Inflammatory macrophage (primary cell): ENCODE measurements around the gene SZRD1.

Experiments used
- DNase-seq, 2 donors: peaks; one replicate each; pipeline ENCODE4 v3.0.0-alpha.2; 2020 to 2022

Gene SZRD1

DNA sequence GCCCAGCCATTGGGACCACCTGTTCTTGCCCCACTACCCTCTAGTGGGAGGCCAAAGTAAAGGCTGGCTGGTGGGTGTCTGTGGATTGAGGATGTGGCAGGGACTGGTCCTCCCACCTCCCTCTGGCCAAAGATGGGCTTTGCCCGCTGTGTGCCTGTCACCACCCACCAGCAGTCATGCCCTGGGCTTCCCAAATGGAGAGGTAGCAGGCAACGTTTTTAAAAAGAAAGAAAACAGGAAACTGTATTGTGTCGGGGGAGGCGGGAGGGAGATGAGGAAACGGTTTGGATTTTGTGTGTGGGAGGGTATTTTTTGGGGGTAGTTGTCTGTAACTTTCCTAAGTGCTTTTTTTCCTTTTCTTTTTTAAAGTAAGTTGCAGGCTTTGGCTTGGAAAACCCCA, 30.1 kb downstream of the SZRD1 start:
- peak; percentile 58 to 74 for DNase-seq

GRCh38 chr1:16398371-16398953, 31.4 kb downstream of the SZRD1 start:
- no peak for DNase-seq

GRCh38 chr1:16402742-16403141, 35.7 kb downstream of the SZRD1 start:
- DNase-seq: no peak

DNA sequence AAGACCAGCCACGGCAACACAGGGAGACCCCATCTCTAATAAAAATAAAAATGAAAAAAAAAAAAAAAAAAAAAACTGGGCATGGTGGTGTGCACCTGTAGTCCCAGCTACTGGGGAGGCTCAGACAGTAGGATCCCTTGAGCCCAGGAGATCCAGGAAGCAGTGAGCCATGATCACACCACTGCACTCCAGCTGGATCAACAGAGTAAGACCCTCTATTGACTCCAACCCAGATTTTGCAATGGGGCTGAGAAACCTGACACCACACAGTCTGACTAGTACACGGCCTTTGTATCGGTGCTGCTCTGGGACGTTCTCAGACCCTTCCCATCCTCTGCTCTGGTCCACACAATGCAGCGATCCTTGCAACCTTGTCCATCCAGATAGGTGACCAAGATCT, 38.4 kb downstream of the SZRD1 start:
- no peak for DNase-seq

GRCh38 chr1:16406868-16407267, 39.8 kb downstream of the SZRD1 start:
- no peak for DNase-seq

GRCh38 chr1:16409536-16410152, 42.6 kb downstream of the SZRD1 start:
- no peak for DNase-seq

GRCh38 chr1:16410803-16411202, 43.8 kb downstream of the SZRD1 start:
- no peak for DNase-seq

DNA sequence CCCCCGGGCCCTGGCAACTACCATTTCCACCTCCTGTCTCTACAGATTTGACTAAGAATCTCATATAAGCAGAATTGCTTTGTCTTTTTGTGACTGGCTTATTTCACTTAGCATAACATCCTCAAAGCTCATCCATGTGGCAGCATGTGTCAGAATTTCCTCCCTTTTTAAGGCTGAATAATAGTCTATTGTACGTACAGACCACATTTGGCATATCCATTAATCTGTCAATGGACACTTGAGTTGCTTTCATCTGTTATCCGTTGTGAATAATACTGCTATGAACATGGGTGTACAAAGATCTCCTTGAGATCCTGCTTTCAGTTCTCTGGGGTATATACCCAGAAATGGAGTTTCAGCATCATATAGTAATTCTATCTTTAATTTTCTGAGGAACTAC, 46.1 kb downstream of the SZRD1 start:
- no peak for DNase-seq

GRCh38 chr1:16418823-16419425, 51.9 kb downstream of the SZRD1 start:
- peak in 1 of 2 donors; percentile 12 for DNase-seq

DNA sequence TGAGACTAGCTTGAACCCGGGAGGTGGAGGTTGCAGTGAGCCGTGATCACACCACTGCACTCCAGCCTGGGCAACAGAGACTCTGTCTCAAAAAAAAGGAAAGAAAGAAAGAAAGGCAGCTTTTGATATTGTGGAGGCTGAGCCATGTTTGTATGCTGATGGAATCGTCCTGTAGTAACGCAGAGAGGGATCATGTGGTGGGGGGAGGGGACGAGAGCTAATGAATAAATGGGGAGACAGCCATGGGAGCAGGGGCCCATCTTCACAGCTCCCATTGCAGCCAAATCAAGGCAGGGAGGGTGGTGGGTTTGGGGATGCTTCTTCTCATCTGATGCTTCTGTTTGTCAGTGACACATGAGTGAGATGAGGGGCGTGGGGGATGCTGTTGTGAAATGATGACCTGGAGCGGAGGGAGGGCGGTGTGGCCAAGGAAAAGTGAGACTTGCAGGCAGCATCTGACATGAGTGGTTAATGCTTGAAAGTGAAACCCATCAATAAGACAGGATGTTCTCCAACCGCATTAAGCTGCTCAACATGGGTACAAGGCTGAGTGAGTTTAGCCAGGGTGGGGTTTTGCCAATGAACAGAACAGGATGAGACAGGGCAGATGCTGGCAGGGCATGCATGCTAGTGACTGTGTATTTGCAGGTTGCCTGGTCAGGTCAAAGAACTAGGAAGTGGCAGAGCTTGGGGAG, 53.5 kb downstream of the SZRD1 start:
- DNase-seq: no peak

GRCh38 chr1:16421201-16421600, 54.2 kb downstream of the SZRD1 start:
- DNase-seq: no peak

GRCh38 chr1:16422041-16422440, 55.0 kb downstream of the SZRD1 start:
- DNase-seq: no peak

DNA sequence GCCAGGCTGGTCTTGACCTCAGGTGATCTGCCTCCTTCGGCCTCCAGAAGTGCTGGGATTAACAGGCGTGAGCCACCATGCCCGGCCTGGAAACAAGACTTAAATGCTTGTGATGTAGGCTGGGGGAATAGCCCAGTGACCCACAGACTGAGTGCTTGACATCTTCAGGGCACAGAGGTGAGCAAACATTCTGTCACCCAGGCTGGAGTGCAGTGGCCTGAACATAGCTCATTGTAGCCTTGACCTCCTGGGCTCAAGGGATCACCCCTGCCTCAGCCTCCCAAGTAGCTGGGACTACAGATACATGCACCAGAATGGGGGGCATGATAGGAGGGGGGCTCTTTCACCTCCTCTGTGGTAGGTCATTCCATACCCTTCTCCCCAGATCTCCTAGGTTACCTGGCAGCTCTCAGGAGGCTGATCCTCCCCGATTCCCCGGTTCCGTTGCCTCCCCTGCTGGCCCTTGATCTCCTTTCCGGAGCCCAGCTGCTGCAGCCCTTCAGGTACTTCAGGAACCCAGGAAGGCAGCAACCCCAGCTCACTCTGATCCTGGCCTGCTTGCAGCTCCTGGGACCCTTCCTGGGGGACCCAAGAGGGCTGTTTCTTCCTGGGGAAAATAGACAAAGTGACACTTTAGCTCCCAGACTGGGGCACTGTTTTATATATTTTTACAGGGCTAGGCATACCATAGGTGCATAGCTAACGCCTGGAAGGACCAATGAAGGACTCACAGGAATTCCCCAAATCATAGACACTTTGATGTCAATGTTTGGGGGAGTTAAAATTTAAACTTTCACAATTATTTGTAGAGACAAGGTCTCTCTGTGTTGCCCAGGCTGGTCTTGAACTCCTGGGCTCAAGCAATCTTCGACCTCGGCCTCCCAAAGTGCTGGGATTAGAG, 58.3 kb downstream of the SZRD1 start:
- DNase-seq: no peak

- DNase-seq: peak in 1 of 2 donors; percentile 6
Measured at GRCh38 chr1:16430606-16431005, 63.6 kb downstream of the SZRD1 start.

DNA sequence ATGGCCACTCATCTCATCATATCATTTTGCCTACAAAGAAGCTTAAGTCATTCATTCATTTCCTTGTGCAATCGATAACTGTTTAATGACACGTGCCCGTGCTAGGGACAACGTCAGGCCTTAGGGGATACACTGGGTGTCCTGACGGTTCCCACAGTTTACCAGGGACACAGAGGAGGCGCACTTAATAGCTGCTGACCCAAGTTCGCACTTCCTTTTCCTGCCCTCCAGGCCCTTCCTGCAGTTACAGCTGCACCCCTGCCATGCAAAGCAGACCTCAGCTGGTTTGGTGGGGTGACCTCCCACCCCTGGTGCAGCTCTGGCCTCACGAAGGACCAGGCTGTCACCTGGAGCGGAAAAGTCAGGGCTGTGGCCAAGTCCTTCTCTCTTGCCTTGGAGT, 66.0 kb downstream of the SZRD1 start:
- peak; percentile 33 to 38 for DNase-seq

DNA sequence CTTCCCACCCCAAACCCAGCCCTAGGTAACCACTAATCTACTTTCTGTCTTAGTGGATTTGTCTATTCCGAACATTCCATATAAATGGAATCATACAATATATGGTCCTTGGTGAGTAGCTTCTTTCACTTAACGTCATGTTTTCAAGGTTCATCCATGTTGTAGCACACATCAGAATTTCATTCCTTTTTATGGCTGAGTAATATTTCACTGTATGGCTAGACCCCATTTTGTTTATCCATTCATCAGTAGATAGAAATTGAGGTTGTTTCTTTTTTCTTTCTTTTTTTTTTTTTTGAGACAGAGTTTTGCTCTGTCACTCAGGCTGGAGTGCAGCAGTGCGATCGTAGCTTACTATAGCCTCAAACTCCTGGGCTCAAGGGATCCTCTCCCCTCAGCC, 67.0 kb downstream of the SZRD1 start:
- no peak for DNase-seq

GRCh38 chr1:16434501-16434900, 67.5 kb downstream of the SZRD1 start:
- no peak for DNase-seq

DNA sequence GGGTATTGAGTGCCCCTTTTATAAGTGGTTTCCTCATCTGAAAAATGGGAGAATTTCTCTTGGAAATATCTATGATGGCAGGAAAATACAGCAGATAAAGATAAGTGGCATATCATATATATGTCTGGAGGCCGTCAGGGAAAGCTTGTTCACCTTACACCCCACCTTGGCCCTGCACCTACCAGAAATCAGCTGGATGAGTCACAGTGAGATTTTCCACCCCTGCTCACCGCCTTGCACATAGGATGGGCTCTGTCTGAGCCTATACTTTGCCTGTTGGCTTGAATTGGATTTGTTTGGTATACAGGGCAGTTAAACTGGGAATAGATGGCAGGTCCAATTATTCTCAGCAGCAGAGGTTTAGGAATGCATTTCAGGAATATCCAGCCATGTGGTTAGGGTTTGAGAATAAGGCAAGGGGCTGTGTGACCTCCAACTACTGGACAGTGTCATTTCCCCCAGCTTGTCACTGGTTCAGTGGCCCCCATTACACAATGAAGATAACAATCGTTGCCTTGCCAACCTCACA, 70.0 kb downstream of the SZRD1 start, which contains the start of gene SPATA21:
Gene SPATA21, minus strand, starts transcription at position 479 of the 529 bp plus-strand sequence. CDS start 6,053 bp downstream, outside the sequence.
- DNase-seq: no peak

DNA sequence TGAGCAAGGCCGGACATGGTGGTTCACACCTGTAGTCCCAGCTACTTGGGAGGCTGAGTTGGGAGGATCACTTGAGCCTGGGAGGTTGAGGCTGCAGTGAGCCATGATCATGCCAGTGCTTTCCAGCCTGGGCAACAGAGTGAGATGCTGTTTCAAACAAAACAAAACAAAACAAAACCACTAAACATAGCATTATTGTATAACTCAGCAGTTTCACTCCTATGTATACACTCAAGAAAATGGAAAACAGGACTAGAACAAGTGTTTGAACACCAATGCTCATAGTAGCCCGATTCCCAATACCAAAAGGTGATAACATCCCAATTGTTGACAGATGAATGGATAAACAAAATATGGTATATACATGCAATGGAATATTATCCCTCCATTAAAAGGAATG, 71.5 kb downstream of the SZRD1 start:
- DNase-seq: no peak

GRCh38 chr1:16438924-16439323, 71.9 kb downstream of the SZRD1 start:
- DNase-seq: peak; percentile 24 to 78

GRCh38 chr1:16440131-16440469, 73.1 kb downstream of the SZRD1 start:
- no peak for DNase-seq
